Suprapubic skin (tissue), 4 donors: ENCODE data around the gene TRIM44. TPM values are rescaled to one million over a fixed set of nuclear protein-coding genes. Genes with fewer than 3 reads are reported as not detected.

Source experiments
- DNase-seq, 2 donors: peaks; one replicate each; pipeline ENCODE4 v3.0.0-alpha.2; 2019; ENCODE audit warnings: low spot score in 2 of 2
- H3K27ac ChIP-seq: fragments of 200-600 bp; sonication (generic); one replicate; pipeline ENCODE4 v1.5.1; 2019
- H3K27me3 ChIP-seq: fragments of 200-600 bp; sonication (generic); one replicate; pipeline ENCODE4 v1.5.1; 2019
- H3K36me3 ChIP-seq: fragments of 200-600 bp; sonication (generic); one replicate; pipeline ENCODE4 v1.5.1; 2019
- H3K4me1 ChIP-seq: fragments of 200-600 bp; sonication (generic); one replicate; pipeline ENCODE4 v1.5.1; 2019
- H3K4me3 ChIP-seq: fragments of 200-600 bp; sonication (generic); one replicate; pipeline ENCODE4 v1.5.1; 2019; ENCODE audit warnings: mild to moderate bottlenecking
- H3K9me3 ChIP-seq: fragments of 200-600 bp; sonication (generic); one replicate; pipeline ENCODE4 v1.5.1; 2019
- CTCF ChIP-seq, 2 donors: fragments of 200-600 bp in 1 of 2; fragments of 450-650 bp in 1 of 2; sonication (generic) in 1 of 2; IDR thresholded peaks; one replicate each; pipeline ENCODE4 v1.5.1; 2016 to 2019; ENCODE audit warnings: antibody characterized with exemption in 2 of 2, mild to moderate bottlenecking in 1 of 2, moderate library complexity in 1 of 2
- EP300 ChIP-seq: sonication (generic); formaldehyde crosslinking; IDR thresholded peaks from one replicate; pipeline ENCODE4 v1.6.1; 2017; ENCODE audit warnings: antibody characterized with exemption
- POLR2A ChIP-seq, 2 donors: fragments of 450-650 bp; IDR thresholded peaks; one replicate each; pipeline ENCODE4 v1.6.1; 2017; ENCODE audit warnings: antibody characterized with exemption in 2 of 2, mild to moderate bottlenecking in 2 of 2, moderate library complexity in 2 of 2
- POLR2AphosphoS5 ChIP-seq, 3 donors: sonication (generic); formaldehyde crosslinking; IDR thresholded peaks; one replicate each; pipeline ENCODE4 v1.6.1; 2017; ENCODE audit warnings: antibody characterized with exemption in 3 of 3
- WGBS: methylation state at CpG from one replicate; pipeline ENCODE4 v1.1.5; 2018; 5-methylcytosine and 5-hydroxymethylcytosine counted together
- total RNA-seq, 4 donors: library from RNA; depleted of rRNA; stranded (reverse); fragments of >200 nt; gene quantifications; one replicate each; pipeline ENCODE4 v1.1.0, GENCODE V29; 2016

Gene TRIM44
- total RNA-seq, 4 donors from 2014 or later: 21.3 to 55.7 (median 31.3) TPM

GRCh38 chr11:35639591-35640179 lies 22.9 kb upstream of the TRIM44 start:
- peaks cover 10% of the 10 kb centered on the region for H3K27me3 ChIP-seq
- TF ChIP-seq CTCF (IDR thresholded peaks at IDR 0.05) (no peak), POLR2A (IDR thresholded peaks at IDR 0.05) (no peak), EP300 (no peak), POLR2AphosphoS5 (IDR thresholded peaks at IDR 0.05) (no peak)
- H3K4me1 ChIP-seq: no peaks in the 10 kb centered on the region
- H3K9me3 ChIP-seq: no peaks in the 10 kb centered on the region
- no peak overlapping the region for H3K4me3 ChIP-seq
- H3K36me3 ChIP-seq: no peaks in the 10 kb centered on the region
- no peak for DNase-seq
- 68% methylated on average over 9 of the region's 9 CpGs for WGBS
- H3K27ac ChIP-seq: no peak overlapping the region

GRCh38 chr11:35641171-35641897 lies 21.2 kb upstream of the TRIM44 start:
- no peak for TF ChIP-seq POLR2AphosphoS5 (IDR thresholded peaks at IDR 0.05)
- no peak for TF ChIP-seq POLR2A (IDR thresholded peaks at IDR 0.05)
- TF ChIP-seq EP300: no peak
- H3K4me3 ChIP-seq: no peak overlapping the region
- H3K27me3 ChIP-seq: peaks cover under 1% of the 10 kb centered on the region
- 73% methylated on average over 6 of the region's 6 CpGs for WGBS
- no peak for DNase-seq
- H3K36me3 ChIP-seq: no peaks in the 10 kb centered on the region
- no peak overlapping the region for H3K27ac ChIP-seq
- H3K9me3 ChIP-seq: no peaks in the 10 kb centered on the region
- H3K4me1 ChIP-seq: no peaks in the 10 kb centered on the region

DNA sequence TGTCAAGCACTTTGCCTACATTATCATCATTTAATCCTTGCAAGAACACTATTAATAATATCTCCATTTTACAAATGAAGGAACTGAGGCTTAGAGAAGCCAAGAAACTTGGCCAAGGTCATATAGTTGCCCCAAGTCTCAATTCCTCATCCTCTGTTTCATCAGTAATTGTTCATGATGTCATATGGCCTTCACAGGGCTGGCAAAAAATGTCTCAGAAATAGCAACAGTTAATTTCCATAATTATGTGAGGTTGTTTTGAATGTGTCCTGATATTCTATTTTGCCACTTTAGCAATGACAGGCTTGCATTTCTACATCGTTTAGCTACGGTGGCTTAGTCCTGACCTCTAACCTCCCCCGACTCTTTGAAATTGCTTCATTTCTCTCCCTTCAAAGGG lies 20.6 kb upstream of the TRIM44 start:
- WGBS: 92% methylated on average over 3 of the region's 3 CpGs
- Histone ChIP-seq H3K4me3 (no peak overlapping the region), H3K4me1 (no peaks in the 10 kb centered on the region), H3K27me3 (no peaks in the 10 kb centered on the region), H3K36me3 (no peaks in the 10 kb centered on the region), H3K27ac (no peak overlapping the region), H3K9me3 (no peaks in the 10 kb centered on the region)
- TF ChIP-seq POLR2AphosphoS5 (IDR thresholded peaks at IDR 0.05): no peak
- TF ChIP-seq POLR2A (IDR thresholded peaks at IDR 0.05): no peak
- no peak for DNase-seq

- no peak for TF ChIP-seq POLR2A (IDR thresholded peaks at IDR 0.05)
- TF ChIP-seq CTCF (IDR thresholded peaks at IDR 0.05): no peak
- no peak for TF ChIP-seq EP300
- WGBS: 63% methylated on average over 8 of the region's 8 CpGs
Observed at GRCh38 chr11:35647421-35648093, 15.0 kb upstream of the TRIM44 start.

GRCh38 chr11:35650006-35650405 lies 12.6 kb upstream of the TRIM44 start:
- no peaks in the 10 kb centered on the region for H3K27me3 ChIP-seq
- H3K4me3 ChIP-seq: no peak overlapping the region
- H3K4me1 ChIP-seq: no peaks in the 10 kb centered on the region
- no peaks in the 10 kb centered on the region for H3K36me3 ChIP-seq
- no peaks in the 10 kb centered on the region for H3K9me3 ChIP-seq
- no peak for DNase-seq
- TF ChIP-seq EP300 (no peak), POLR2AphosphoS5 (IDR thresholded peaks at IDR 0.05) (no peak), CTCF (IDR thresholded peaks at IDR 0.05) (no peak), POLR2A (IDR thresholded peaks at IDR 0.05) (no peak)
- WGBS: 41% methylated on average over 1 of the region's 1 CpG
- H3K27ac ChIP-seq: no peak overlapping the region

More at GRCh38 chr11:35647421-35648093, 15.0 kb upstream of the TRIM44 start:
- H3K36me3 ChIP-seq: no peaks in the 10 kb centered on the region
- no peak for DNase-seq
- H3K4me3 ChIP-seq: no peak overlapping the region
- no peaks in the 10 kb centered on the region for H3K27me3 ChIP-seq
- H3K27ac ChIP-seq: no peak overlapping the region
- no peaks in the 10 kb centered on the region for H3K4me1 ChIP-seq
- H3K9me3 ChIP-seq: no peaks in the 10 kb centered on the region

DNA sequence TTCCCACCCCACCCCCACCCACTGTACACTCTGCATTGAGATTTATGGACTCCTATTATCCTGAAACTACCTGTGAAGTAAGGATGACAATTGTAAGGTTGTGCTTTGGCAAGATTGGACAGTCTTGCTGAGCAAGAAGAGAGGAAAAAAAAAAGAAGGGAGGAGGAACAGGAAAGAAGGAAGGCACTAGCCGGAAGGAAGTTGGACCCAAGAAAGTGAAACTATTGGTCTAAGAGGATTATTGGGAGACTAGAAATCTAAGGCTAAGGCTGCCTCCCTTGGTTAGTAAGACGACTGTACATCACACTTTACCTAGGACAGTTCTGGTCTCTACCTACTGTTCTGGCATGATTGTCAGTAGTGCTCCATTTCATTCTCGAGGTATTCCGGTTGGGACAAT lies 12.1 kb upstream of the TRIM44 start:
- Histone ChIP-seq H3K9me3 (no peaks in the 10 kb centered on the region), H3K27ac (no peak overlapping the region), H3K4me1 (no peaks in the 10 kb centered on the region), H3K4me3 (no peak overlapping the region), H3K27me3 (no peaks in the 10 kb centered on the region), H3K36me3 (no peaks in the 10 kb centered on the region)
- no peak for DNase-seq
- TF ChIP-seq CTCF (IDR thresholded peaks at IDR 0.05) (no peak), POLR2AphosphoS5 (IDR thresholded peaks at IDR 0.05) (no peak), EP300 (no peak), POLR2A (IDR thresholded peaks at IDR 0.05) (no peak)
- WGBS: 82% methylated on average over 4 of the region's 4 CpGs
